DOHH2 (cell line): ENCODE results near the gene PRDM2.

Experiments
- H3F3A ChIP-seq: fragments of 200-600 bp; sonication (generic), shearing (Covaris generic); 2 replicates; pipeline ENCODE4 v1.6.0; 2016; ENCODE audit warnings: antibody characterized with exemption, mild to moderate bottlenecking; ENCODE audit not compliant: control insufficient read depth, insufficient read depth
- H3K27ac ChIP-seq: fragments of 200-600 bp; sonication (generic); 2 replicates; pipeline ENCODE4 v1.5.1; 2014; ENCODE audit warnings: low read depth, mild to moderate bottlenecking, low read length, moderate library complexity
- H3K27me3 ChIP-seq: fragments of 200-600 bp; sonication (generic); 2 replicates; pipeline ENCODE4 v1.6.1; 2014; ENCODE audit warnings: mild to moderate bottlenecking, low read length, mixed read lengths; ENCODE audit not compliant: control insufficient read depth
- H3K36me3 ChIP-seq: fragments of 200-600 bp; sonication (generic); 2 replicates; pipeline ENCODE4 v1.6.1; 2014; ENCODE audit warnings: mild to moderate bottlenecking, low read length, moderate library complexity, mixed read lengths; ENCODE audit not compliant: control insufficient read depth
- H3K4me1 ChIP-seq: fragments of 200-600 bp; sonication (generic); 2 replicates; pipeline ENCODE4 v1.6.1; 2014; ENCODE audit warnings: mild to moderate bottlenecking, low read length, mixed read lengths; ENCODE audit not compliant: control insufficient read depth
- H3K4me2 ChIP-seq: fragments of 200-600 bp; sonication (generic); 2 replicates; pipeline ENCODE4 v1.6.0; 2014; ENCODE audit warnings: mild to moderate bottlenecking, low read length, moderate library complexity
- H3K4me3 ChIP-seq: fragments of 200-600 bp; sonication (generic); 2 replicates; pipeline ENCODE4 v1.5.1; 2014; ENCODE audit warnings: mild to moderate bottlenecking, low read length, mixed read lengths
- H3K79me2 ChIP-seq: fragments of 200-600 bp; sonication (generic); 2 replicates; pipeline ENCODE4 v1.6.1; 2014; ENCODE audit warnings: mild to moderate bottlenecking, low read length, mixed read lengths; ENCODE audit not compliant: control insufficient read depth
- H3K9me2 ChIP-seq: fragments of 200-600 bp; sonication (generic); replicated peaks from 2 replicates; pipeline ENCODE4 v1.6.1; 2014; ENCODE audit warnings: mild to moderate bottlenecking, low read length, mixed read lengths; ENCODE audit not compliant: control insufficient read depth
- H3K9me3 ChIP-seq: fragments of 200-600 bp; sonication (generic); 2 replicates; pipeline ENCODE4 v1.6.1; 2014; ENCODE audit warnings: antibody characterized with exemption, low read length, mixed read lengths; ENCODE audit not compliant: control insufficient read depth, insufficient read depth
- H4K20me1 ChIP-seq: fragments of 200-600 bp; sonication (generic); 2 replicates; pipeline ENCODE4 v1.6.0; 2014; ENCODE audit warnings: low read depth, mild to moderate bottlenecking, antibody characterized with exemption, low read length, moderate library complexity; ENCODE audit not compliant: control insufficient read depth, insufficient read depth
- EZH2phosphoT487 ChIP-seq: fragments of 200-600 bp; sonication (generic); IDR thresholded peaks from 2 replicates; pipeline ENCODE4 v1.6.1; 2017; ENCODE audit warnings: borderline replicate concordance, mild to moderate bottlenecking, antibody characterized with exemption, low read length, moderate library complexity, mixed read lengths
- TF ChIP-seq, protein P1 (sequence below): fragments of 200-600 bp; sonication (generic); IDR thresholded peaks from one replicate; pipeline ENCODE4 v1.5.1; 2014; ENCODE audit warnings: antibody characterized with exemption, mild to moderate bottlenecking, low read depth, low read length; ENCODE audit not compliant: poor library complexity, severe bottlenecking

PRDM2 gene

DNA sequence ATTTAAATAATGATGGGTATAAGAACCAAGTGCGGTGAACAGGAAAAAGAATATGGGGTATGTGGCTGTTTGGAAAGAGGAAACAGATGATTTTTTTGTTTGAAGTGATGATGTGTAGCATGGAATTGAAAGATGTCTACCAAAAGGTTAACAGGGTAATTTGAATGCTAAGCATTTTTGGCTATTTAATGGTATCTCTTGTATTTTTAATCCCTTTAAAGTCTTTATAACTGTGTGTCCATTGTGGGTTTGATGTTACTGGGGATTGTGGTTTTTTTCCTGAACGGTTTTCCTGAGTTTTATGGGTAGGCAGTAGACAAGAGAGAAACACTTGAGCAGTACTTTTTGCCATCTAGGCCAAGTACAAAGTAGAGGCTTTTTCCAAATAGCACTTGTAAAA is 63.2 kb downstream of the PRDM2 start:
- Histone ChIP-seq H3K79me2 (peaks cover 100% of the 10 kb centered on the region), H3F3A (peaks cover 15% of the 10 kb centered on the region), H3K9me2 (no peaks in the 10 kb centered on the region), H3K9me3 (no peaks in the 10 kb centered on the region), H3K27me3 (no peaks in the 10 kb centered on the region), H4K20me1 (peaks cover 56% of the 10 kb centered on the region), H3K36me3 (peaks cover 92% of the 10 kb centered on the region), H3K4me3 (no peak overlapping the region), H3K4me1 (peaks cover 76% of the 10 kb centered on the region), H3K27ac (no peak overlapping the region; the same call in 1 of the 2 replicates), H3K4me2 (no peak overlapping the region)
- TF ChIP-seq EZH2phosphoT487 = no peak
- TF ChIP-seq, protein P1, sequence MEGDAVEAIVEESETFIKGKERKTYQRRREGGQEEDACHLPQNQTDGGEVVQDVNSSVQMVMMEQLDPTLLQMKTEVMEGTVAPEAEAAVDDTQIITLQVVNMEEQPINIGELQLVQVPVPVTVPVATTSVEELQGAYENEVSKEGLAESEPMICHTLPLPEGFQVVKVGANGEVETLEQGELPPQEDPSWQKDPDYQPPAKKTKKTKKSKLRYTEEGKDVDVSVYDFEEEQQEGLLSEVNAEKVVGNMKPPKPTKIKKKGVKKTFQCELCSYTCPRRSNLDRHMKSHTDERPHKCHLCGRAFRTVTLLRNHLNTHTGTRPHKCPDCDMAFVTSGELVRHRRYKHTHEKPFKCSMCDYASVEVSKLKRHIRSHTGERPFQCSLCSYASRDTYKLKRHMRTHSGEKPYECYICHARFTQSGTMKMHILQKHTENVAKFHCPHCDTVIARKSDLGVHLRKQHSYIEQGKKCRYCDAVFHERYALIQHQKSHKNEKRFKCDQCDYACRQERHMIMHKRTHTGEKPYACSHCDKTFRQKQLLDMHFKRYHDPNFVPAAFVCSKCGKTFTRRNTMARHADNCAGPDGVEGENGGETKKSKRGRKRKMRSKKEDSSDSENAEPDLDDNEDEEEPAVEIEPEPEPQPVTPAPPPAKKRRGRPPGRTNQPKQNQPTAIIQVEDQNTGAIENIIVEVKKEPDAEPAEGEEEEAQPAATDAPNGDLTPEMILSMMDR = no peak

DNA sequence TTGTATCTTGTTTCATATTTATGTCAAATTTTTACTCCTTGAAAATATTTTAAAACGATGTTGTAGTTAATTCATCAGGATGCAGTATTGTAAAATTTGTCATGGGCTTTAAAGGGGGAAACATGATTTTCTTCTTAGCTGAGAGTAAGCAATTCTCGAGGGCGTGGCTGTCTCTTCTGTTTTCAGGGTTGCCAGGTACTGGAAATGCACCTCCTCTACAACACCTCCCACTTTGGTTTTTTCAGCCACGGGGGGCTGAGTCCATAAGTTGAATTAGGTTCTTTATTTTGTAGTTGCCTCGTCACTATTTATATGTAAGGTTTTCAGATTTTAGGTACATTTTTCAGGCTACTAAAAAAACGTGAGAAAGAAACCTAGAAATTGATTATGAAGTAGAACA is 64.0 kb downstream of the PRDM2 start:
- H3K27ac ChIP-seq = no peak overlapping the region
- H4K20me1 ChIP-seq = peaks cover 62% of the 10 kb centered on the region

DNA sequence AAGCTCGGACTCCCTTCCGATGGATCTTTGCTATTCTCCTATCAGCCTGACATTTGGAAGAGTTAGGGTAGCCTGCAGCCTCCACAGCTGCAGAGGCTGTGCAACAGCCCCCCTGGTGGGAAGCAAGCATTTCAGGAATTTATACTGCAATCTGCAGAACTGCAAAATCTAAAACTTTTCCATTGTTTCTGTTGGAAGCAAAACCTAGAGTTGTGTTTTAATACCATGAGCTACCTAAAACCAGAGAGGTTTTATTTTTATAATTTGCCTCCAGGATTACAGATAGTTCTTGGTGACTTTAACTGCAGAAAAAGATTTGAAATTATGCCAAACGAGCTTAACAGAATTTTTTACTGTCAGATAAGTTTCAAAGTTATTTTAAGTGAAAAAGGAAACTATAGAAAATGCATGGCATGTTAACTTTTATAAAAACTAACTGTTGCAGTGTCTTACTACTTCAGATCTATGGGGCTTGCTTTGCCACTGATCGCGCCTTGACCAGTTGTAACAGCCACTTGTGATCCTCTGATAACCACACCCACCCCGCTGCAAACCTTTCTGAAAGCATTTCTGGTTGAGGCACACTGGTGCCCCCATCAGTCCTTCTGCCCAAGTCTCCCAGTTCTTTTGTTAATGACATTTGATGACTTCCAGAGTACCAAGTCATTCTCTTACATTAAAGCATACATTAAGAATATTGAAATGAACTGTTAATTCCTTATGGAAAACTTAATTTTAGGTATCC is 64.8 kb downstream of the PRDM2 start:
- no peak overlapping the region for H3K4me2 ChIP-seq
- TF ChIP-seq, protein P1 = peak; percentile 22
- TF ChIP-seq EZH2phosphoT487 = no peak
- H3K36me3 ChIP-seq = peaks cover 93% of the 10 kb centered on the region
- no peaks in the 10 kb centered on the region for H3K9me3 ChIP-seq
- peaks cover 65% of the 10 kb centered on the region for H4K20me1 ChIP-seq
- peaks cover 69% of the 10 kb centered on the region for H3K4me1 ChIP-seq
- no peak overlapping the region for H3K27ac ChIP-seq
- no peaks in the 10 kb centered on the region for H3K27me3 ChIP-seq
- peaks cover 100% of the 10 kb centered on the region for H3K79me2 ChIP-seq
- H3F3A ChIP-seq = 0 out of 2 replicates have a peak, but pooled peaks cover 9% of the 10 kb centered on the region
- no peaks in the 10 kb centered on the region for H3K9me2 ChIP-seq
- H3K4me3 ChIP-seq = no peak overlapping the region

More for the DNA sequence above, 64.0 kb downstream of the PRDM2 start:
- Histone ChIP-seq H3K27me3 (no peaks in the 10 kb centered on the region), H3K79me2 (peaks cover 100% of the 10 kb centered on the region), H3K4me2 (no peak overlapping the region), H3K4me1 (peaks cover 74% of the 10 kb centered on the region), H3K9me3 (no peaks in the 10 kb centered on the region), H3F3A (peaks cover 16% of the 10 kb centered on the region; the same call in 1 of the 2 replicates), H3K4me3 (no peak overlapping the region), H3K9me2 (no peaks in the 10 kb centered on the region), H3K36me3 (peaks cover 92% of the 10 kb centered on the region)
- TF ChIP-seq, protein P1 = no peak
- no peak for TF ChIP-seq EZH2phosphoT487
